HG02763 (cell line): ENCODE results near the gene IDH3B.

Experiments
- ATAC-seq: cut with Tn5 transposase; IDR thresholded peaks from one replicate; pipeline ENCODE4 v1.9.1; 2021; ENCODE audit warnings: mild to moderate bottlenecking, moderate library complexity; ENCODE audit not compliant: unreplicated experiment

IDH3B gene

DNA sequence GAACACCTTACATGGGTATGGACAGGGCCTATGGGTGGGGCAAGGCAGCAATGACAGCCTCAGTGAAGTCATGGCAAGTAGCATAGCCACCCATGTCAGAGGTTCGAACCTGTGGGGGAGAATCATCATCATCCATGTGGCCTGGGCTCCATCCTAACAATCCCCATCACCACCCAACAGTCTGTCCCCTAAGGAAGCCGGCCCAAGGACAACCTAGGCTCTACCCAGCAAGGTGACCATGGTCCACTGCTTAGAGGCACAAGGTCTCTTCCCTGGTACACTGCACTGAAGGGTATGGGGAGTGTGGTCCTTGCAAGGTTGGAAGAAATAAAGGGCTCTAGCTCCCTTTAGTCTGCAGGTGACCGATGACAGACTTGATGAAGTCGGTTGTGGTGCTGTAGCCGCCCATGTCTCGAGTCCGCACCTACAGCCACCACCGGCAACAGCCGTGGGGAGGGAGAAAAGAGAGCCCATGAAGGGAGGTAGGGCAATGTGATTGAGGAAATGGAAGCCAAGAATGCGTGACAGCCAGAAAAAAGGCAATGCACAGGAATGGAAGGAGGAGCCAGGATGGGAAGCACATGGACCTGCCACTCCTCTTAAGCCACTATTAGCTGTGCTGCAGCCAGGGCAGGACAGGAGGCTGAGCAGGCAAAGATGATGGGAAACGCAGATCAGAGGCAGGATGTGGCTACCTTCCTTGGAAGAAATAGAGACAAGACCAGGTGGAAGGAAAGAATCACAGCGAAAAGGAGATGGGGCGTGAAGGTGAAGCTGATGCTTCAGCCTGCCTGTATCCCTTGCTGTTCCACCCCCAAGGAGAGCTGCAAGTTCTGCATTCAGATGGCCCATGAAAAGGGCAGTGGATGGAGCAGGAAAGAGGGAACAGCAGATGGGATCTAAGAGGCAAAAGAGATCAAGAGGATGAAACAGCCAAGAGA, 5.3 kb downstream of the IDH3B start:
- no peak for ATAC-seq

DNA sequence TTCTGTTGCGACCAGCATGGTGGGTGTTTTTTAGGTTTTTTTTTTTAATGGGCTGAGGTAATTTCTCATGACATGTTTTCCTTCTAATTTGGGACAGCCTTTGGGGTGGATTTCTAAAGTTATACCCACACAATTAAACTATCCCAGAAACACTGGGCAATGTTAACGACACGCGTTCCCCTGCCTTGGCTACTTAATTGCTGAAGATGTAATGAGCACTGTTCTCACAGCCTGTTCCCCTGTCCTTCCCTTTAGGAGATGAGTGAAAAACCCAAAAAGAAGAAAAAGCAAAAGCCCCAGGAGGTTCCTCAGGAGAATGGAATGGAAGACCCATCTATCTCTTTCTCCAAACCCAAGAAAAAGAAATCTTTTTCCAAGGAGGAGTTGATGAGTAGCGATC, 6.3 kb downstream of the IDH3B start:
- ATAC-seq: no peak

DNA sequence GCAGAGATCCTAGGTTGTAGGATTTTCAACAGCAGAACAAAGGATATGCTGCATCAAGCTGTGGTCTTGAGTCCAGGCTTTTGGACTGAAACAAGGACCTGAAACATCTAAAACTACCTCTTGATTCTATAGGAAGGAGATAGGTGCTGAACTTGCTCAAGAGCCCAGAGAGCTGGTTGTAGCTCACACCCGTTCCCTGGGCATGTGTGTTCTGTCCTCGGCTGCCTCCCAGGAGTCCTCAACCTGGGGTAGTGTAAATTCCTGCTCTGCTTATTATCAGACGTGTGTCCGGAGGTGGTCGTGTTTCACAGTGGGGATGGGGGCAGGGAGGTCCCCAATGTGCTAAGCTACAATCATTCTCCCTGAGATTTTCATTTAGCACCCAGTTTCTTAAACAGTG, 6.8 kb downstream of the IDH3B start:
- no peak for ATAC-seq

DNA sequence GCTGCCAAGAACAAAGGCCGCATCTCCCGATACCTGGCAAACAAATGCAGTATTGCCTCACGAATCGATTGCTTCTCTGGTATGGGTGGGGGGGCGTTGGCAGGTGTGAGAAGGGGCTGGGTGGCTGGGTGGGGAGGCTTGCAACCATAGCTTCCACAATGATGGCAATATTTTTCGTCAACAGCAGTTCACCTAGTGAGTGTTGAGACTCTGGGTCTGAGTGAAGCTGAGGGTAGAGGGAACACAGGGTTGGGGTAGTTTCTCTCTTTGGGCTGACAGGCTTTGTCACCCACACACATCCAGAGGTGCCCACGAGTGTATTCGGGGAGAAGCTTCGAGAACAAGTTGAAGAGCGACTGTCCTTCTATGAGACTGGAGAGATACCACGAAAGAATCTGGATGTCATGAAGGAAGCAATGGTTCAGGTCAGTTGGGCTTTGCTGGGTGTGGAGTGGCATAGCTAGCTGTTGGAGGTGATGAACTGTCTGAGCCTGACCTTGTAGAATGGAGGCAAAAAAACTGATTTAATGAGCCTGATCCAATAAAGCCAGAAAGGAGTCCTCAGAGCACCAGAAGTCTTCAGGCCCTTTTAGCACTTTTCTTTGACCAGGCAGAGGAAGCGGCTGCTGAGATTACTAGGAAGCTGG, 7.4 kb downstream of the IDH3B start:
- no peak for ATAC-seq

DNA sequence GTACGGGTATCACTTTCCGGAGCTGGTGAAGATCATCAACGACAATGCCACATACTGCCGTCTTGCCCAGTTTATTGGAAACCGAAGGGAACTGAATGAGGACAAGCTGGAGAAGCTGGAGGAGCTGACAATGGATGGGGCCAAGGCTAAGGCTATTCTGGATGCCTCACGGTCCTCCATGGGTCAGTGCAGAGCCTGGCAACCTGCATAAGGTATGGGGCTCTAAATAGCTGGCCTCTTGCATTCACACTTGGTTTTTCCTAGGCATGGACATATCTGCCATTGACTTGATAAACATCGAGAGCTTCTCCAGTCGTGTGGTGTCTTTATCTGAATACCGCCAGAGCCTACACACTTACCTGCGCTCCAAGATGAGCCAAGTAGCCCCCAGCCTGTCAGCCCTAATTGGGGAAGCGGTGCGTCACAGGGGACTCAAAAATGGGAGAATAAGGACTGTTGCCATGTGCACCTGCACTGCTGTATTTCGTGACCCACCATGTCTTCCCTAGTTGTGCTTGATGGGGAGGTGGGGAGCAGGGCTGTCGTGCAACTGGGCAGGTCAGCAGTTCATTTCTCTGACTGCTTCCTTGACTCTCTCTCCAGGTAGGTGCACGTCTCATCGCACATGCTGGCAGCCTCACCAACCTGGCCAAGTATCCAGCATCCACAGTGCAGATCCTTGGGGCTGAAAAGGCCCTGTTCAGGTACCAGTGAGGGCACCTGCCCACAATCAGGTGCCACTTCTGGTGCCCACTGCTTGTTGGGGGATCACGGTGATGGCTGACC, 8.5 kb downstream of the IDH3B start:
- ATAC-seq: no peak

DNA sequence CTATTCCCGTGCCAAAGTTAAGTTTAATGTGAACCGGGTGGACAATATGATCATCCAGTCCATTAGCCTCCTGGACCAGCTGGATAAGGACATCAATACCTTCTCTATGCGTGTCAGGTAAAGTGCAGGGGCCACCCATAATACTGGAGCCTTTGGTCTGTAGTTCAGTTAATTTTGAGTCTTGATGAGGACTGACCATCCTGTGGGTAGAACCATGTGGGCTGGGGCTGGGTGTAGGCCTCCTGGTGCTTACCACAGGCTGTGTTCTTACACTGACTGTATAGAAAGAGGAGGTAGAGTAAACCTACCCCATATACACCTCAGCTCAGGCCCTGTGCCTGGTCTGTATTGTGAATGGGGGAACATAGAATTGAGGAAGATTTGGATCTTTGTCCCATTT, 9.2 kb downstream of the IDH3B start:
- ATAC-seq: no peak

DNA sequence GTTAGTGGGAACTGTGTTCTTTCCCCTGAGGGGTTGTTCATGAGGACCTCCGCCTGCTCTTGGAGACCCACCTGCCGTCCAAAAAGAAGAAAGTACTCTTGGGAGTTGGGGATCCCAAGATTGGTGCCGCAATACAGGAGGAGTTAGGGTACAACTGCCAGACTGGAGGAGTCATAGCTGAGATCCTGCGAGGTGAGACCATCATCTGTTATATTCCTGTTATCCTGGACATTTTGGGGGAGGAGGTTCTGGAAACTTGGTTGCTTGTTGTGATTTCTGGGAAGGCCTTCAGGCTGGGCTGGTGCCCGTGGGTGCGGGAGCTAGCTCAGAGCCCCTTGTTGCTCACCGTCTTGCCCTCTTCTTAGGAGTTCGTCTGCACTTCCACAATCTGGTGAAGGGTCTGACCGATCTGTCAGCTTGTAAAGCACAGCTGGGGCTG, 9.6 kb downstream of the IDH3B start:
- ATAC-seq: no peak

DNA sequence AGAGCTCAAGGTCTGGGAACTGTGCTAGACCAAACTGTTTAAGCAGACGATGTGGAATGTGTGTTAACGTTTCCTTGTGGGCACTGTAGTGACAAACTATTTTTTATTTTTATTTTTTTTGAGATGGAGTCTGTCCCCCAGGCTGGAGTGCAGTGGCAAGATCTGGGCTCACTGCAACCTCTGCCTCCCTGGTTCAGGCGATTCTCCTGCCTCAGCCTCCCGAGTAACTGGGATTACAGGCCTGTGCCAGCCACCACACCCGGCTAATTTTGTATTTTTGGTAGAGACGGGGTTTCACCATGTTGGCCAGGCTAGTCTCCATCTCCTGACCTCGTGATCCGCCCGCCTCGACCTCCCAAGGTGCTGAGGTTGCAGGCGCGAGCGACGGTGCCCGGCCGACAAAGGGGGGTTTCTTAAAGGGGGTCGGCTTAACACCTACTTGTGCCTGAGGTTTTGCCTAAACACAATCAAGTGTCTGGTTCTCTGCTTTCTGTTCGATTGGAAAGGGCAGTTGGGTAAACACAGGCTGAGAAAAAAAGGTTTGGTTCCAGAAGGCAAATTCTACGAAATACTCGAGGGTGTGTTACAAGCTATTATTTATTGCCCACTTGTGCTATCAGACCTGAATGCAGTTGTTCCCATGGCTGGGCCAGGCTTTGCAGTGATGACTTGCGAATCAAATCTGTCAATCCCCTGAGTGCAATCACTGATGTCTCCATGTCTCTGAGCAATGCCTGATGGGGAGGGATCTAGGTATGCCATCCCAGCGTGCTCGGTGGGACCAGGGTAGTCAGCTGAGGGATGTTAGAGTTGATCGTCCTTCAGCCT, 10.2 kb downstream of the IDH3B start:
- no peak for ATAC-seq

DNA sequence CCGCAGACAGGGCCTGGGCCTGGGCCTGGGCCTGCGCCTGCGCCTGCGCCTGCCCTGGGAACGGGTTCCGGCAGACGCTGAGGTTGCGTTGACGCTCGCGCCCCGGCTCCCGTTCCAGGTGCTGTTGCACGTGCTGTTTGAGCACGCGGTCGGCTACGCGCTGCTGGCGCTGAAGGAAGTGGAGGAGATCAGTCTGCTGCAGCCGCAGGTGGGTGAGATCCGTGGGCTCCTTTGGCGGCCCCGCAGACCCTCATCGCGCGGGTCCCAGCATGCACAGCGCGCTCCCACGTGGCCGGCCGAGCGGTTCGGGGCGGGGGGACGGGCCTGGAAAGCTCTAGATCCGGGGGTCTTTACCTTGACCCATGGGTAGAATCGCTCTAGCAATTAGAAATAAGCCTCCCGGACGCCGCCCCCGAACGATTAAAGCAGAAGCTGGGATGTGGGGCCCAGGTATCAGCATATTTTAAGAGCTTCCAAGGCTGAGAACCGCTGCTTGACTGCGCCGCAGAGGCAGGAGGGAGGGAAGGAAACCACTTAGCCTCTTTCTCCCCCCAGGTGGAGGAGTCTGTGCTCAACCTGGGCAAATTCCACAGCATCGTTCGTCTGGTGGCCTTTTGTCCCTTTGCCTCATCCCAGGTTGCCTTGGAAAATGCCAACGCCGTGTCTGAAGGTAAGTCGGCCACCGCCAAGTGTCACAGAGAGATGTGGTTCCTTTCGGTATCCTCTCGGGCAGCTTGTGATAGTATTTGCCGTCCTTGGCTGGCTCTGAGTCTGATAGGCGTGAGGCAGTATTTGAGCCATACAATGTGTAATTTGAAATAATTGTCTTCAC, 11.1 kb downstream of the IDH3B start:
- ATAC-seq: peak; percentile 38

DNA sequence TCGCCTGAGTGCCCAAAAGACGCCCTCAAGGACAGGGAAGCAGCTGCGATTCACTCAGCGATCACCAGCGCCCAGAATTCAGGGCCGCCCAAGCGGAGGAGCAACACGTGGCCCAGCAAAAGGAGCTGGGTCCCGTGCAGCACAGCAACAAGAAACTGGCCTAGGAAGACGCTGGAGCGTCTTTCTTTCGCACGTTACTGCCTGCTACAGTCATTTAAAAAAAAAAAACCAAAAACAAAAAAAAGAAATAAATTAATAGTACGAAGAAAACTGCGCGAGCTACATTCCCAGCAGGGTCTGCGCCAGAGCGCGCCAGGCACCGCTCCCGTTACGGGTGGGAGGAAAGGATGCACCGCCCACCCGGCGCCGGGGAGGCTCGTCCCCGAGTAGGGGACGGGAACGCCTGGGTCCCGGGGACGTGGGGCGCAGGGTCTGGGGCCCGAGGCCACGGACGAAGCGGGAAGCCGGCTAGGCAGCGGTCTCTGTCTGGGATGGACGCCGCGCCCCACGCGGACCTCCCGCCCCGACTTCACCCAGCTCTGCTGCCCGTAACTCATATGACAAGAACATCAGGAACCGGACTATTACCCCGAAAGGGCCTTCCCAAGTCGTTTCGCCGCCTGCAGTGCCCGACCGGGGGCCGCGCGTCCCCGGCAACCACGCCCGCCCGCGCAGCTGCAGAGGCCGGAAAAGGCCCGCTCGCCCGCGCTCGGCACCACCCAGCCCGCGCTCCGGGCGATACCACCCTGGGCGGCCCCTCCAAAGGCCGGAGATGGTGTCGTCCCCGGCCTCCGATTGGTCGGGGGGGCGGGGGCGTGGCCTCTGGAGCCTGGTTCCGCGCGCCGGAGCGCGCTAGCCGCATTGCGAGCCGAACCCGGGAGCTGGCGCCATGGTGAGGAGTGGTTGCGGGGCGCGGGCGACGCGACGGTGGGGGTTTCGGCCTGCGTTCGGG, 12.0 kb downstream of the IDH3B start, which contains the start of gene NOP56:
Gene NOP56, plus strand, starts transcription at position 861 of the 952 bp plus-strand sequence. Its CDS starts 29 bp downstream, at position 890.
- peak; percentile 82 for ATAC-seq

DNA sequence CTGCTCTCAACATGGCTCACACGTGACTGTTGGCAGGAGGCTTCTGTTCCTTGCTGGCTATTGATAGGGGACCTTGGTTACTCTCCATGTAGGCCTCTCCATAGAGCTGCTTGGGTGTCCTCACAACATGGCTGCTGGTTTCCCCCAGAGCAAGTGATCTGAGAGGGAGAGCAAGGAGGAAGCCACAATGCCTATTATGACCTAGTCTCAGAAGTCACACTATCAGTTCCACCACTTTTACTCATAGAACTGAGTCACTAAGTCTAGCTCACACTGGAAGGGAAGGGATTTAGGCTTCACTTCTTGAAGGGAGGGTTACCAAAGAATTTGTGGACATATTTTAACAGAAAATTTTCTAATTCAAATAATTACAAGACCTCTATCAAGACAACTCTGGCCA, 20.3 kb downstream of the IDH3B start:
- no peak for ATAC-seq

DNA sequence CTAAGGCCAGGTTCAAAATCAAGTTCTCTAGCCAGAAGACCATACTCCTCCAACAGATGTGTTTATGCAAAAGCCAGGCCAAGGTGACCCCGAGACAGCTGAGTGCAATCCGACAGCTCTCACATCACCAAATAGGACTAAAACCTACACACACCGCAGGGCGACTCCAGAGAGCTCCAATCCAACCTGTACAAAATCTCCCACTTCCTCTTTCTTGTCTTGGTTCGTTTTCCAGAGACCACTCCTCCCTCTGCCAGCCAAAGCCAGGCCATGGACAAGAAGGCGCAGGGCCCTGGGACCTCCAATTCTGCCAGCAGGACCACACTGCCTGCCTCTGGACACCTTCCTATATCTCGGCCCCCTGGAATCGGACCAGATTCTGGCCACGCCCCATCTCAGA, 23.1 kb downstream of the IDH3B start:
- ATAC-seq: no peak

DNA sequence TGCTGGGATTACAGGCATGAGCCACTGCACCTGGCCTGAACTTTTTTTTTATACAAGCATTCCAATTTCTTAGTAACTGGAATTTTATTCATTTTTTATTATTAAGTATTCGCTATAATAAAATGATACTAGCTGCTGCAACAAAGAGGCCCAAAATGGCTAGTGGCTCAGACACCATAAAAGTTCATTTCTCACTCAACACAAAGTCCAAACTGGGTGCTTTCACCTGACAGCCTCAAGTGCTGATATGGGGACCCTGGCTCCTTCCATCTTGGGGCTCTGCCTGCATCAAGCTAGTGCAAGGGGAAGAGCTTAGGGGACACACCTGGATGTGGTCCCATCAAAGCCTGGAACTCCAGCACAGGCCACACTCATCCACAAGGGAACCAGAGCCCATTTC, 23.8 kb downstream of the IDH3B start:
- no peak for ATAC-seq

DNA sequence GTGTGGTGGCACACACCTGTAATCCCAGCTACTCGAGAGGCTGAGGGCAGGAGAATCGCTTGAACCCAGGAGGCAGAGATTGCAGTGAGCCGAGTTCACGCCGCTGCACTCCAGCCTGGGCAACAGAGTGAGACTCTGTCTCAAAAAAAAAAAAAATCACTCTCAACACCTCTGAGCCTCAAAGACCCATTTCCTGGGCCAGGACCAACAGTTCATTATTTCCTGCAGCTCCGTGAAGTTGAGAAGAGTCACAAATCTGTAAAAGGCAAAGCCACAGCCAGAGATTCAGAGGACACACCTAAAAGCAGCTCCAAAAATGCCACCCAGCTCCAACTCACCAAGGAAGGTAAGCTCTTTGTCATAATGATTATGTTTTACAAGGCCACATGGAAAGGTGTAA, 26.8 kb downstream of the IDH3B start:
- ATAC-seq: no peak

DNA sequence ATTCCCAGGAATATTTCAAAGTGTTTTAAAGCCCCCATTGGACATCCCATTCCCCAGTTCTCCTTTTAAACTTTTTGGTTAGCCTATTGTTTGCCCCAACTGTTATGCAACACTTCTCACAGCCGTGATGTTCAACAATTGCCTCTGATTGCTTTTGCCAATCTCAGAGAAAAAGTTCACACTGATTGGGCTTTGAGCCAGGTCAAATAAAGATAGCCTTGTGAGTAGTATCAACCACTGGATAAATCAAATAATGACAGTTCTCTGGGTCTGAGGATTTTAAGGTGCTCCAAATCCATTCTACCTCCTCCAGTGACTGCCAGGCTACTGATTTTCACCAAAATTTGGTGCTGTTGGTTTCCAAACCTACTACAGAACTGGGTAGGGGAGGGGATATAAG, 30.6 kb downstream of the IDH3B start:
- no peak for ATAC-seq

DNA sequence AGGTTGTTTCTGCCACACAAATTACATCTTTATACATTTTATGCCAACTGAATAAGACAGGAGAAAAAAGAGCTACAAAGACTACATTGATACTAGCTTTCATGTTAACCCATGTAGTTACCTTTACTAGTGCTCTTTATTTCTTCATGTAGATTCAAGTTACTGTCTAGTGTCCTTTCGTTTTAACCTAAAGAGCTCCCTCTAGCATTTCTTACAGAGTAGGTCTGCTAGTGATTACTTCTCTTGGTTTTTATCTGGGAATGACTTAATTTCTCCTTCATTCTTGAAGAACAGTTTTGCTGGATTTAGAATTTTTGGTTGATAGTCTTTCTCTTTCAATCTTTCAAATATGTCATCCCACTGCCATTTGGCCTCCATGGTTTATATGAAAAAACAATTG, 32.8 kb downstream of the IDH3B start:
- no peak for ATAC-seq

DNA sequence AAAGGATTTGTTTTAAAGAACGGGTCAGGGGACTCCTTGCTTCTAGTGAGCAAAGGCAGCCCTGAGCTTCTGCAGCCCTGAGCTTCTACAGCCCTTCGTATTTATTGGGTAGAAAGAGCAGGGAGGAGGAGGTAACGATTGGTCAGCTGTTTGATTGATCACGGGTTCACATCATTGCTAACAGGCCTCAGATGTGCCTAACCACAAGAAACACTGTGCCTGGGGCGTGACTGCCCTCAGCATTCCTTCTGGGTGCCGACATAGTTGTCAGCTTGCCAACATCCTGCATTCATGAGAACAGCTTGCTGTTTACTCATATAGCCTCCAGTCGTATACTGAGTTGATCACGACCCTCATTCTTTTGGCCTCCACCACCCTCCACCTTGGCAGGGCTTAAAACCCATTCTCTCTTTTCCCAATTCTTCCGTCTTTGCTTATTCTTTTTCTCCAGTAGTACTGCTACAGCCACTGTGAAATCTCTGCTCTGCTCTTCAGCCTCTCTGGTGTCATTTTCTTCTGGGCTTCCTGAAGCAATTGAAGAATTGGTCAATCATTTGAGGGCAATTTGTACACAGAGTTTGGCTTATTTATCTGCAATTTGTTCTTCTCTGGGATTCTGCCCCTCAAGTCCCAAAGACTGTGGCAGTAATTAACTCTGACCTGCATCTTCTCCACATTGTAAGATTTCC, 37.0 kb downstream of the IDH3B start:
- ATAC-seq: no peak

DNA sequence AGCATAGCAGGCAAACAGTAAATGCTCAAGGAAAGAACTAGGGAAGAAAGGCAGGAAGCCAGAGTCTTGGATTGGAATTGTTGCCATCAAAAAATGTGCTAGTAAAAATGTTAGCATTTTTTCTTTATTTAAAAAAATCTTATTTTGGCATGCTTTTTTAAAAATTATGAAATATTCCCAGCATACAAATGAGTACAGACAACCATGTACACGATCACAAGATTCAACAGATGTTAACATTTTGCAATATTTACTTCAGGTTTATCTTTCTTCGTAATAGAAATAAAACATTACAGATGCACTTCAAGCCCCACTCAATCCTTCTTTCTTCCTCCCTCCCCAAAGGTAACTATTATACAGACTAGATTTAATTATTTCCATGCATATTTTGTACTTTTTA, 39.0 kb downstream of the IDH3B start:
- no peak for ATAC-seq
